ENCODE measurements around the gene SLC35A3.
"Not testable (repeated sequence)": the region's sequence is repeated elsewhere in the genome, so short reads cannot be mapped to it uniquely, and the experiment has no call there.

Gene SLC35A3

DNA sequence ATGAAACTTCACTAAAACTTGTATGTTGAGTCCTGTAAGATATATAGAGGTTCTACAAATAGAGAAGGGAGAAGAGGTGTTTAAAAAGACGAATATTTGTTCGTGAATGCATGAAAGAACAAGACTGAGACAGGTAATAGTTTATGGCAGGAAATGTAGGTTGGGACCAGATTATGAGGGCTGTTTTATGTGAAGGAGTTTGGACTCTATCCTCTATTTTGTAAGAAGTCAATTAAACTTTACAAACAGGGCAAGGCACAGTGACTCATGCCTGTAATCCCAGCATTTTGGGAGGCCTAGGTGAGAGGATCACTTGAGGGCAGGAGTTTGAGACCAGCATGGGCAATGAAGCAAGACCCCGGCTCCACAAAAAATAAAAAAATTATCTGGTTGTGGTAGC lies 5.7 kb downstream of the SLC35A3 start:
- DNase-seq: no peak

DNA sequence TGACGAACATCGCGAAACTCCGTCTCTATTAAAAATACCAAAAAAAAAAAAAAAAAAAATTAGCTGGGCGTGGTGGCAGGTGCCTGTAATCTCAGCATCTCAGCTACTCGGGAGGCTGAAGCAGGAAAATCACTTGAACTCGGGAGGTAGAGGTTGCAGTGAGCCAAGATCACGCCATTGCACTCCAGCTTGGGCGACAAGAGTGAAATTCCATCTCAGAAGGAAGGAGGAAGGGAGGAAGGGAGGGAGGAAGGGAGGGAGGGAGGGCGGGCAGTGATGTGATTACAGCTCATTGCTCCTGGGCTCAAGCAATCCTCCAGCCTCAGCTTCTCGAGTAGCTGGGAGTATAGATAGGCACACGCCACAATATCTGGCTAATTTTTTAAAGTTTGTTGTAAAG lies 7.5 kb downstream of the SLC35A3 start:
- not testable (repeated sequence) for DNase-seq

DNA sequence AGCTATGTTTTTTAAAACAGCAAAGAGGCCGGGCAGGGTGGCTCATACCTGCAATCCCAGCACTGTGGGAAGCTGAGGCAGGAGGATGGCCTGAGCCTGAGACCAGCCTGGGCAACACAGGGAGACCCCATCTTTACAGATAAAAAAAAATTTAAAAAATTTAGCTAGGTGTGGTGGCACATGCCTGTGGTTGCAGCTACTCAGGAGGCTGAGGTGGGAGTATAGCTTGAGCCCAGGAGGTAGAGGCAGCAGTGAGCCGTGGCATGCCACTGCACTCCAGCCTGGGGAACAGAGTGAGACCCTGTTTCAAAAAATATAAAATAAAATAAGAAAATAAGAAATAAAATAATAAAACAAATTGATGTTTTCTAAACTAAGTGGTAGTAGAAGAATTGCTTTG lies 8.4 kb downstream of the SLC35A3 start:
- DNase-seq: no peak

DNA sequence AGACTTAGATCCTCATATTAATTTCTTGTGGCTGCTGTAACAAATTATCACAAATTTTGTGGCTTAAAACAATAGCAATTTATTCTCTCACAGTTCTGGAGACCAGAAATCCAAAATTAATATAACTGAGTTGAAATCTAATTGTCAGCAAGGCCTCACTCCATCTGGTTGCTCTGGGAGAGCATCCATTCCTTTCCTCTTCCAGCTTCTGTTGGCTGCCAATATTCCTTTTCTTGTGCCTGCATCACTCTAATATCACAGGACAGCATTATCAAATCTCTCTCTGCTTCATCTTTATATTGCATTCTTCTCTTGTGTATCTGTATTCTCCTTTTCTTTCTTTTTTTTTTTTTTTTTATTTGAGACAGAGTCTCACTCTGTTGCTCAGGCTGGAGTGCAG lies 9.3 kb downstream of the SLC35A3 start:
- DNase-seq: no peak

DNA sequence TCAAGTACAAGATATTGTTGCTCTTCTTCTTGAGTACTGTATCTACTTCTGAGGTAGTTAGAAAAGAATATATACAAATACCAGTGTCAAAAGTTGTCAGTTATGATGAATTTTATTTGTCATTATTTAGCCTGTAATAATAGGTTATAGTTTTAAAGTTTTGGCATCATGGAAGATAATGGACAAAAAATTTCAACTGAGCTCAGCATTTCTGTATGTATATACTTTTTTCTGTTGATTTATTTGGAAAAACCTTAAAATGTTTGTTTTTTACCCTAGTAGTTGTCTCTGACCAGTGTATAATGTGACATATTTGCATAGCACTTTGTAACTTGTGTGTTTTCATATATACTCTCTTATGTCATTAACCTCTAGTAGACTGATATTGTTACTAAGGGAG lies 11.1 kb downstream of the SLC35A3 start:
- no peak for DNase-seq

DNA sequence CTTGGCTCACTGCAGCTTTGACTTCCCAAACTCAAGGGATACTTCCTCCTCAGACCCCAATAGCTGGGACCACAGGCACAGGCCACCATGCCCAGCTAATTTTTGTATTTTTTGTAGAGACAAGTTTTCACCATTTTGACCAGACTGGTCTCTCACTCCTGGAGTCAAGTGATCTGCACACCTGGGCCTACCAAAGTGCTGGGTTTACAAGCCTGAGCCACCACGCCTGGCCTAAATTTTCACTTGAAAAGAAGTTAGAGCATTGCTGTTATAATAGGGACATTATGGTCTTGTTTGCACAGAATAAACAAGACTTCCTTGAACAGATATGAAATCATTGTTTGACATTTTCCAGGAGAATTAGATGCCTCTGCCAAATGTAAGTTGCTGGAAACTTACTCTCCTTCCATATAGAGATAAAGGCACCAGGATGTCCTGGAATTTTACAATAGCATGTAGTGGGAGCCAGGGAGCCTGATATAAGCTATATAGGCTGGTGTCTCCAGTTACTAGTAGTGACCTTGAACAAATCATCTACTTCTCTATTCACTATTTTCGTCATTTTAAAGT lies 16.9 kb downstream of the SLC35A3 start:
- DNase-seq: no peak

DNA sequence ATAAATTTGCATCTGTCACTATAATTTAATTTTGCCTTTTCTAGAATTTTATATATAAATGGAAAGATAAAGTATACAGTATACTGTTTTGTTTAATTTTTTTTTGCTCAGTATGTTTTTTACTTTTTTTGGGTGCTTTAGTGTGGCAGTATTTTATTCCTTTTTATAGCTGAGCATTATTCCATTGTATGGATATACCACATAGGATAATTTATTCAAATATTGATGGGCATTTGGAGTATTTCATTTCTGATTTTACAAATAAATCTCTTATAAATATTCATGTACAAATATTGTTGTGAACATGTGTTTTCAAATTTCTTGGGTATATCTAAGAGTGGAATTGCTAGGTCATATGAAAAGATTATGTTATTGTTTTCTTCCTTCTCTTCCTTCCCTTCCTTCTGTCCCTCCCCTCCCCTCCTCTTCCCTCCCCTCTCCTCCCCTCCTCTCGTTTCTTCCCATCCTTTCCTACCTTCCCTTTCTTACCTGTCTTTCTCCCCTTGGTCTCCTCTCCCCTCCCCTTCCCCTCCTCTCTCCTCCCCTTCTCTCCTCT lies 18.5 kb downstream of the SLC35A3 start:
- DNase-seq: no peak

DNA sequence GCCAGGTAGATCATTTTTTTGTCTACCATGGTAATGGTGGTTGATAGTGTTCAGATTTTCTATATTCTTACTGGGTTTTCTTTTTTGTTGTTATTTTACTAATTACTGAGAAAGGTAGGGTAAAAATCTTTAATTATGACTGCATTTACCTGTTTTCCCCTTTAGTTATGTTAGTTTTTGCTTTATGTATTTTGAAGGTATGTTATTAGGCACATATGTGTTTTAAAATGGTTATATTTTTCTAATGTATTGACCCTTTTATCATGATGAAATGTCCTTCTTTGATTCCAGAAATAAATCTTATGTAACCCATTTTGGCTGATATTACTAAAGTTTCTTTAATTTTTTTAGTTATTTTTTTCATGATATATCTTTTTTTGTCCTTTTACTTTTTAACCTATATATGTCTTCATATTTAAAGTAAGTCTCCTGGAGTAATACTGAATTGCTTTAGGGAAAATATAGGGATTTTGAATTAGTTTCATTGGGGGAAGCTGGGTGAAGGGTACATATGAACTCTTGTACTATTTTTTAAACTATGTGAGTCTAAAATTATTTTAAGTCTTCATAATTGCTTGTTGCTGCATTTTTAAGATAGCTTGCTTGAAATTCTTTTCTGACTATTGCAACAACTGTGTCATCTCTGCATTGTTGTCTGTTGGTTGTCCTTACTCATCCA lies 22.4 kb downstream of the SLC35A3 start:
- DNase-seq: no peak

DNA sequence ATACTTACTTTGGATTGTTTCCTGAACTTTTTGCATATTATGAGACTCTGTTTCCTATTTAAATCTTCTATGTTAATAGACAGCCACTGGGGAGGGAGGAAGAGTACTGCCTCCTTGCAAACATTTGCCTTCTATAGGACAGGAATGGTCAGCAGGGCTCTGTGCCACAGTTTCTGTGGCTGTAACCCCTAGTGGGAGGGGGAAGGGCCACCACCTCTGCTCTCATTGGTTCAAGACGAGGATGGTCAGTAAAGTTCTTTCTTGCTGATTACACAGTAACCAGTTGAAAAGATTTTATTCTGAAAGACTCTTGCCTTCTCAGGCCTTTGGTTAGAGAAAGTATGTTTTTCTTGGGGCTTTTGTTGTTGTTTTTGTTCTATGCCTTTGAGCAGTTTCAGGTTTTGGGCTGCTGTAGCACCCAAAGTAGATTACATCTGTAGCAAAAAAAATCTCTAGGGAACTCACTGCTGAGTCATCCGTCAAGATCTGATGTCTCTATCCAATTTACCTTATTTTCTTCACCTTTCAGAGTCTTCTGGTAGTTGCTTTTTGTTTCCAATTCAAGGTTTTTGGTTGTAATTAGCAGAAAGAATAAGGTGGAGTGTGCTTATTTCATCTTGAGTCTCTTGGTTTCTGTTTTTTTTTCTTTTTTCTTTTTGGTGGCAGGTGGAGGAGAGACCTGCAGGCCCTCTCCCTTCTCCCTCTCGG lies 23.1 kb downstream of the SLC35A3 start:
- DNase-seq: no peak

DNA sequence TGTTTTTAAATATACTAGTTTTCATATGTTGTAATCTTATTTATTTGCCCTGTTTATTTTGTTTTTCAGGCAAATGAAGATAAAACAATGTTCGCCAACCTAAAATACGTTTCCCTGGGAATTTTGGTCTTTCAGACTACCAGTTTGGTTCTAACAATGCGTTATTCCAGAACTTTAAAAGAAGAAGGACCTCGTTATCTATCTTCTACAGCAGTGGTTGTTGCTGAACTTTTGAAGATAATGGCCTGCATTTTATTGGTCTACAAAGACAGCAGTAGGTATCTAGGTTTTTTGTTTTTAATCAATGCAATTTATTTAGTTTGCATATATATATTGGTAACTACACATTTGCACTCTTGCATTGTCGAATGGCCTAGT lies 23.7 kb downstream of the SLC35A3 start:
- no peak for DNase-seq

DNA sequence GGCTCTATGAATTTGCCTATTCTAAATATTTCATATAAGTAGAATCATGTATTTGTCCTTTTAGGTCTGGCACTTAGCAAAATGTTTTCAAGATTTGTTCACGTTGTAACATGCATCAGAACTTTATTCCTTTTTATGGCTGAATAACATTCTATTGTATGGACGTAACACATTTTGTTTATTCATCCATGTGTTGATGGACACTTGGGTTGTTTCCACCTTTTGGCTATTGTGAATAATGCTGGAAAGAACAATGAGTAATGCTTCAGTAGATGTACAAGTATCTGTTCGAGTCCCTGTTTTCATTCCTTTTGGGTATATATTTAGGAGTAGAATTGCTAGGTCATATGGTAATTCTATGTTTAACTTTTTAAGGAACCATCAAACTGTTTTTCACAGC lies 24.7 kb downstream of the SLC35A3 start:
- DNase-seq: no peak

DNA sequence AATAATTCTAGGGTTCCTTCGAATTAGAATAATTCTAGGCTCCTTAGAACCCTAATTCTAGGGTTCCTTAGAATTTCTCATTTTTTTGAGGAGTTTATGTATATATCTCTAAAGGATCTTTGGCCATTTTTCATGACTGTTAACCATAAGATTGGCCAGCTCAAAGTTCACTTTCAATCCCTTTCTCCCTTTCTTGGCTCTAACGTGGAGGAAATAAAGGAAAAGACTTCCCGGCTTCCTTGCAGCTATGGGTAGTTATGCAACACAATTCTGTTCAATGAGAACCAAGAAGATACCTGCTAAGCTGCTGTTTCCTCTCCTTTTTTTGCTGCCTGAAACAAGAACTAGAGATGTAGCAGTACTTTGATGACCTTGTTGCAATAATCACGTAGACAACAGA lies 27.2 kb downstream of the SLC35A3 start:
- no peak for DNase-seq

DNA sequence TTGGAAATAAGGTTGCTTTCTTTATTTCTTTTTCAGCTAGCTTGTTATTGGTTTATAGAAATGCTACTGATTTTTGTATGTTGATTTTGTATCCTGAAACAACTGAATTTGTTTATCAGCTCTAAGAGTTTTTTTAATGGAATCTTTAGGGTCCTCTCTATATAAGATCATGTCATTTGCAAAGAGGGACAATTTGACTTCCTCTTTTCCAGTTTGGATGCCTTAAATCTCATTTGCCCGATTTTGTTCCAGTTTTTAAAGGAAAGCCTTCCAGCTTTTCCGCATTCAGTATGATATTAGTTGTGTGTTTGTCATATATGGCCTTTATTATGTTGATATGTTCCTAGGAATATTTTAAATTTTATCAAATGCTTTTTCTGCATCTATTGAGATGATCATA lies 31.7 kb downstream of the SLC35A3 start:
- no peak for DNase-seq

DNA sequence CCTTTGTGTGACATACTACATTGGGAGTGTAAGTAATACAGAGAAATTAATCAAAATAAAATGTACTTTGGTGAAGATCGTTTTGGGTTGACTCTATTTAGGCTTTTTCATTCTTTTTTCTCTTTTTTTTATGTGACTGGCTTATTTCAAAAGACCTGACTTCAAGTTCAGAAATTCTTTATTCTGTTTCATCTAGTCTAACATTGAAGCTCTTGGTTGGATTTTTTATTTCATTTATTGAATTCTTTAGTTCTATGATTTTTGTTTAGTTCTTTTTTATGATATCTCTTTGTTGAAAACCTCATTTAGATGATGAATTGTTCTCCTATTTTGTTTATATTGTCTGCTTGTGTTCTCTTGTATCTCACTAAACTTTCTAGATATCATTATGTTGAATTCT lies 35.6 kb downstream of the SLC35A3 start:
- no peak for DNase-seq

DNA sequence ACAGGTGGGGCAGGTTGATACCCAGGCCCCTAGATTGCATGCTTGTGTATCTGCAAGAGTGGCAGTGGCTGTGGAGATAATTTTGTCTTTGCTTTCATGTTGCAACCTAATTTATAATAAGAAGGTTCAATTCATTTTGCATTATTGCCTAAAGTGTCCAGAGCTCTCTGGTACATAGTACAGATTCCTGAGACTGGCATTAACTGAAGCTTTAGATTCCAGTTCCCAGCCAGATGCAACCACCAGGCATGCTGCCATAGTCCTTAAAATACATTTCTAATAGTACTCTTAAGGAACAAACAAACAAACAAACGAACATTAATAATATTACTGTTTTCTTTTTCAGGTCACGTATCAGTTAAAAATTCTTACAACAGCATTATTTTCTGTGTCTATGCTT lies 36.9 kb downstream of the SLC35A3 start:
- no peak for DNase-seq

DNA sequence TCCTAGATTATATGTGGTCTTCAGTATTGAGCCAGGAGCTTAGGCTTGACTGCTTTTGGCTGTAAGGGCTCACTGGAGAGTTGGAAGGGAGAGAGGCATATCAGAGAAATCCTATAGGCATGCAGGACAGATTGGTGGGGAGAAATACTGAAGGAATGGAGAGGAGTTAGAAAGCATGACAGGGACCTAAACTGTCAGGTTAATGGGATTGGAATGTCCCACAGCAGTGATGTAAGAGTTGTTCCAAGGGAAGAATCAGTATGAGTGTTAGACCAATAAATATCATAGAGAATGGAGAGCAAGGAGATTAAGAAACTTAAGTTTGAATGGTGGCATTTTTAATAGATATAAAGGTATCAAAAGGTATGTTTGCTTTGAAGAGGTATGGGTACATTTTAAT lies 39.7 kb downstream of the SLC35A3 start:
- DNase-seq: no peak

DNA sequence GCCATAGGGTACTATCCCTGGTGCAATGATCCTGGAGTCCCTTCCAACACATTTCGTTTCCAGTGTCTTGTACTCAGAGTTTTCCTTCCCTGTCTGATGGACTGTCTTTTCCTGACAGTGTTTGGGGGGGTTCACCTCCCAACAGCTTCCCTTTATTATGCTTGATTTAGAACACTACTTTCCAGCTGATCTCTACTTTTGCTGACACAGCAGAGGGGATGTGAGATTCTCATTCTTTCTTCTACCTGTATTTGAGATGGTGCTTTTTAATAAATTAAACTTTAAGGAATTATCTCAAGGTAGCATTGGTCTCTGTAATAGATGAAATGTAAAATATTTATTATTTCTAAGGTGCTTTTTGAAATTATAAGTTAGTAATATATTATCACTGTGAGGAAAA lies 41.0 kb downstream of the SLC35A3 start:
- no peak for DNase-seq

DNA sequence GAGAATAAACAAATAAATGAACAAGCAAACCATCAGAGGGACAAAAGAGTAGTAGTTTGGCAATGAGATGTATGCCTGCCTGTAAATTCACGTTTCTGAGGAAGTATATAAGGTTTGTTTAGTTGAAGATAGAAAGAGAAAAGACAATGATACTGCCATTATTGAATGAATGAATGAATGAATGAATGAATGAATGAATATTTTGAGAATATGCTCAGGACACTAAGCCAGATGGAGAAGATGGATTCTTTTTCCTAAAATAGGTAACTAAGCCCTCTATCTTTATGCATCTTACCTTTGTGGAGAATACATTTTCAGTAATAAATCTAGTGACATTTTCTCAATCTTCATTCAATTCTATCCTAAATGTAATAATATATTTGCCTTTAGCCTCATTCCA lies 49.4 kb downstream of the SLC35A3 start:
- no peak for DNase-seq

DNA sequence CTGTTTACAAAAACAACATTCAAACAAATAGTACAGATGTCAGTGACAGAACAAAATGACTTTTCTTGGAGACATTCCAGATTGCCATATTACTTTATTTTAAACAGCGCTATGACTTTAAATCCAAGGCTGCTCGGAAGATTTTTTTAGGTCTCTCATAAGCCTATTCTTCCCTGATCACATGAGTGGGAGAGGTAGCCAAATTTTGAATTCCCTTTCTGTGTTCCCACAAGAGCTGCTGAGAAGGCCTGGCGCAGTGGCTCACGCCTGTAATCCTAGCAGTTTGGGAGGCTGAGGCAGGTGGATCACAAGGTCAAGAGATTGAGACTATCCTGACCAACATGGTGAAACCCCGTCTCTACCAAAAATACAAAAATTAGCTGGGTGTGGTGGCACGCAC lies 53.7 kb downstream of the SLC35A3 start:
- no peak for DNase-seq

DNA sequence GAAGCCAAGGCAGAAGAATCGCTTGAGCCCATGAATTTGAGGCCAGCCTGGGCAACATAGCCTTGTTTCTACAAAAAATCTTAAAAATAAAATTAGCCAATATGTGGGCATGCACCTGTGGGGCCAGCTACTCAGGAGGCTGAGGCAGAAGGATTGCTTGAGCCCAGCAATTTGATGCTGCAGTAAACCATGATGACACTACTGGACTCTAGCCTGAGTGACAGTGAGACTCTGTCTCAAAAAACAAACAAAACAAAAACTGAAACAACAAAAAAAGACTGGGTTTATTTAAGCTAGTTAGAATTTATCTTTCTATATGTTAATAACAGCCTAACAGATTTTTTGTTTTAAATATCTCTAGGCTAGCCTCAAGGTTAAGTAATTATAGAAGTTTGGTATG lies 57.4 kb downstream of the SLC35A3 start:
- no peak for DNase-seq

DNA sequence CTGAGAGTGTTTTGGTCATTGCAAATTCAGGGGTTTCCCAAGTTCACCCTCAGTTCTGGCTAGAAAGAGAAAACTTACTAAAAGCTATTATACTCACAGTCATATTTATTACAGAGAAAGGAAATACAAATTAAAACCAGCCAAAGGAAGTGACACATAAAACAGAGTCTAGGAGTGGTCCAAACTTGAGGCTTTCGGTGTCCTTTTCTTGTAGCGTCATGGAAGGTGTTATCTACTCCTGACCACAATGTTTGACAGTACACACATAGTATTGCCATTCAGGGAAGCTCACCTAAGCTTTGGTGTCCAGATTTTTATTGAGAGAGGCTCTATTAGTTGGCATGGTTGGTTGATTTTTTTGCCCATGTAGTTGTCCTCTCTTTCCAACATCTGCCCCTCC lies 59.0 kb downstream of the SLC35A3 start:
- no peak for DNase-seq

DNA sequence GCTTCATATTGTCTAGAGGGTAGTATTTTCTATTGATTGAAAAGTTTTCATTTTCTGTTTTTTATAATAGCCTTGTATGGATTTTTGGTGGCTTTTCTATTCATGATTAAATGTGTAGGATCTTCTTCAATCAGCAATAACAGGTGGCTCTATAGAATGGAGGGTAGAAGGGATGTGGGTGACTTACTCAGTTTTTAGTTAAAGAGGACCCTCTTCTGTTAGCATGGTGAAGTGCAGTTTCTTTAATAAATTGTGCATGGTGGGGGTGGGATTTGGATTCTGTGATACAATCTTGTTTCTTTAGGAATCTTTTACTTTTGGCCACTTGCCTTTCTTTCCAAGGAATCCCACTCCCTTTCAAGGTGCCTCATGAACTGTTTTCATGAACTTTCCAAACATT lies 64.7 kb downstream of the SLC35A3 start:
- no peak for DNase-seq

DNA sequence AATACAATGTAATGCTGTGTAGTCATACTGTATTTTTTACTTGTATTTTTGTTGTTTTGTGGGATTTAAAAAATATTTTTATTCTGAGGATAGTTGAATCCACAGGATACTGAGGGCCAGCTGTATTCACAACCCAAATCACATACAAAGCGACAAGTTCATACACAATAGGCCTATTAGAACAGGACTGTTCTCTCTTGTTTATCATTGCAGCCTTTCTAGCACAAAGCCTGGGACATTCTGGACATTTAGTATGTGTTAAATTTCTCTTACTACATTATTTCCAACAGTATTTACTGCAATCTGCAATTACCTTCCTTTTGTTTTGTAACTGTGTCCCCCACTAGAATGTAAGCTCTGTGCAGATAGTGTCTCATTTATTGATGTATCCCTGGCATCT lies 65.4 kb downstream of the SLC35A3 start:
- no peak for DNase-seq
